AG04450 (cell line): ENCODE results near the gene PIM3. TPM values are rescaled to one million over a fixed set of nuclear protein-coding genes. Genes with fewer than 3 reads are reported as not detected.

Experiments used
- CTCF ChIA-PET: fragments of 300-600, 350-600 bp; formaldehyde crosslinking; extraction: SDS; loops from one replicate; lab custom pipeline; 2022; ENCODE audit warnings: antibody characterized with exemption, inconsistent platforms; lab: Charles Lee
- POLR2A ChIA-PET: fragments of 350-600 bp; formaldehyde crosslinking; extraction: SDS; loops from one replicate; lab custom pipeline; 2021; ENCODE audit warnings: antibody characterized with exemption, inconsistent platforms; lab: Yijun Ruan, JAX
- DNase-seq: peaks from one replicate; pipeline ENCODE4 v3.0.0-alpha.2; 2011; ENCODE audit warnings: low read depth, low spot score
- H3K27ac ChIP-seq: one replicate; pipeline ENCODE4 v1.5.1; 2012; ENCODE audit warnings: low read depth, low read length, control low read depth
- H3K27me3 ChIP-seq: one replicate; pipeline ENCODE4 v1.6.0; 2012; ENCODE audit warnings: low read length; ENCODE audit not compliant: control insufficient read depth, insufficient read depth
- H3K4me3 ChIP-seq: 2 replicates; pipeline ENCODE4 v1.5.1; 2011; ENCODE audit warnings: mild to moderate bottlenecking, low read depth, low read length, control low read depth
- H3K9me3 ChIP-seq: 2 replicates; pipeline ENCODE4 v1.5.1; 2012; ENCODE audit warnings: low read length; ENCODE audit not compliant: control insufficient read depth, insufficient read depth
- polyA plus RNA-seq: library from polyadenylated mRNA; depleted of rRNA; stranded (reverse); fragments of >200 nt; gene quantifications from 2 replicates; pipeline ENCODE4 v1.2.3, GENCODE V29; 2011
- TF ChIP-seq, protein P1 (sequence below): IDR thresholded peaks from 2 replicates; pipeline ENCODE4 v1.5.1; 2011; ENCODE audit warnings: low read depth, low read length, control low read depth, inconsistent platforms

PIM3 gene
- polyA plus RNA-seq, 1 experiment = 6.1 TPM

DNA sequence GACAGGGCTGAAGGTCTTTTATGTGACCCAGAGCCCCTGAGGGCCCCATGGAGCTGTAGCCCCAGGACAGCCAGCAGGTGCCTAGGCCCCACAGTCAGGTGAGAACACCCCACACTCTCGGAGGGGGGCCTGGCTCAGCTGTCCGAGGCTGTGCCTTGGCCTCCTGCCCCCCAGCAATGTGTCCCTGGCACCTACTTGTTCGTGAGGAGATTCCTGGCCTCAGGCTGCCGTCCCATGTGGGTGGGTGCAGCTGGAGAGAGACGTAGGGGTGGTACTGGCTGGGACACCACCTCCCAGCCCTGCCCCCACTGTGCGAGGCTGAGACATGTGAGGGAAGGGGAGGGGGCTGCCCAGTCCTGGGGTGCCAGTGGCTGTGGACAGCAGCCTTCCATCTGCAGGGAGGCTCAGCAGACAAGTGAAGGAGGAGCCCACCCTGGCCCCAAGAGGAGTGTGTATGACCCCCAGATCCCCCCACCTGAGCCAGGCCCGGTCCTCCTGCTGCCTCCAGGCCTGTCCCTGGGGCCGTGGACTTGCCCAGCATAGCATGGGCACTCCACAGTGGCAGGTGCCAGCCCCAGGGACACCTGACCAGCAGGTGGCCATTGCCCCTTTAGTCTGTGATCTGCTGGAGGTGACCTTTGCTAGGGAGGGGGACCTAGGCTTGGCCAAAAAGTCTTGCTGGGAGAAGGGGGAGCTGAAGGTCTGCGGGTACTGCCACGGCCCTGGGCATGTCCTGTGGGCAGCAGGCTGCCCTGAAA is 35.0 kb downstream of the PIM3 start:
- TF ChIP-seq, protein P1, sequence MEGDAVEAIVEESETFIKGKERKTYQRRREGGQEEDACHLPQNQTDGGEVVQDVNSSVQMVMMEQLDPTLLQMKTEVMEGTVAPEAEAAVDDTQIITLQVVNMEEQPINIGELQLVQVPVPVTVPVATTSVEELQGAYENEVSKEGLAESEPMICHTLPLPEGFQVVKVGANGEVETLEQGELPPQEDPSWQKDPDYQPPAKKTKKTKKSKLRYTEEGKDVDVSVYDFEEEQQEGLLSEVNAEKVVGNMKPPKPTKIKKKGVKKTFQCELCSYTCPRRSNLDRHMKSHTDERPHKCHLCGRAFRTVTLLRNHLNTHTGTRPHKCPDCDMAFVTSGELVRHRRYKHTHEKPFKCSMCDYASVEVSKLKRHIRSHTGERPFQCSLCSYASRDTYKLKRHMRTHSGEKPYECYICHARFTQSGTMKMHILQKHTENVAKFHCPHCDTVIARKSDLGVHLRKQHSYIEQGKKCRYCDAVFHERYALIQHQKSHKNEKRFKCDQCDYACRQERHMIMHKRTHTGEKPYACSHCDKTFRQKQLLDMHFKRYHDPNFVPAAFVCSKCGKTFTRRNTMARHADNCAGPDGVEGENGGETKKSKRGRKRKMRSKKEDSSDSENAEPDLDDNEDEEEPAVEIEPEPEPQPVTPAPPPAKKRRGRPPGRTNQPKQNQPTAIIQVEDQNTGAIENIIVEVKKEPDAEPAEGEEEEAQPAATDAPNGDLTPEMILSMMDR = no peak
- POLR2A ChIA-PET = interaction anchor here (0.6 kb wide), 1 partner anchor 23 kb away, joined by 3 read pairs; no protein-coding TSS in a partner anchor
- no peak overlapping the region for H3K27ac ChIP-seq
- no peak overlapping the region for H3K4me3 ChIP-seq
- CTCF ChIA-PET = interaction anchor here (0.6 to 1.9 kb wide), 2 partner anchors 16 to 35 kb away, joined by 3 to 6 read pairs; no protein-coding TSS in a partner anchor
- H3K27me3 ChIP-seq = peaks cover 15% of the 10 kb centered on the region
- no peak for DNase-seq
- H3K9me3 ChIP-seq = peaks cover 10% of the 10 kb centered on the region

DNA sequence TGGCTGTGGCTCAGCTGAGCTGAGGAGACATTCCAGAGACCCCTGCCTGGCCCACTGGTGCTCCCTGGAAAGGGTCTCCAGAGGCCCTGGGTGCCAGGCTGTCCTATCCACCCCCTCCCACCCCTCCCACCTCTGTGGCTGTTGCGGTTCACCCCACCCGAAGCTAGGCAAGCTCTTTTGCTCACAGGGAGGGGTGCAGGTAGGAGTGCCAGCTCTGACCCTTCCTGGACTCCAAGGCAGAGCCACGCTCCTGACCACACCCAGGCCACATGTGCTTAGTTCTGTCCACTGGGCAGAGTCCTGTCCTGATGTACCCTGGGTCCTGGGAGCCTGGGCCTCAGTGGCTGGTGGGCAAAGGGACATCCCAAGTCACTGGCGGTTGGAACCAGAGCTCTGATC is 35.5 kb downstream of the PIM3 start:
- TF ChIP-seq, protein P1 = no peak

DNA sequence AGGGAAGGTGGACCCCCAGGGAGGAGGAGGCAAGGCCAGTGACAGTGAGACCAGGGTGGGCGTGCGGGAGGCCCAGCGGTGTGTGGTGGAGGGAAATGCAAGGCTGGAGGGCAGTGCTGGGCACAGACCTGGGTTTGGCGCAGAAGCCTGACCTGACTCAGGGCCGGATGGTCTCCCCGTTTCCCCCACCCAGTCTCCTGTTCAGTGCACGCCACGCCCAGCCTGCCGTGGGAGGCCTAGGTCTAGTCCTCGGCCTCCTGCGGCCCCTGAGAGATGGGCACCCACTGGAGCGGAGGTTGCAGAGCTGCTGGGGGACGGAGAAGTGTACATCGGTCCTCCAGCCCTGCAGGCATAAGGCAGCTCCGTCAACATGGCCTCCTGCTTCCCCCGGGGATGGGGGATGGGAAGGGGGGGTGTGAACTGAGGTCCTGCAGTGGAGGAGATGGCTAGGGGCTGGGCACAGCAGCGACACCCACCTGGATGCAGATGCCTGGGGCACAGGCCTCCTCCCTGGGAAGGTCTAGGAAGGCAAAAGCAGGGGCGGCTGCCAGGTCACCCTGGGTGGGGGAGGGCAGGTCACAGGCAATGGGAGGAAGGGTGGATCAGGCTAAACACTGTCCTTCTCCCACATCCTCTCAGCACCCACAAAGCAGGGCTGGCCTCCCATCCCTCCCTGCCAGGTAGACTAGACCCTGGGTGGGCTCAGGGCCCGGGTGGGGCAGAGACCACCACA is 36.1 kb downstream of the PIM3 start:
- DNase-seq = no peak
- TF ChIP-seq, protein P1 = no peak
- H3K4me3 ChIP-seq = no peak overlapping the region
- peaks cover 3% of the 10 kb centered on the region; the same call in 1 of the 2 replicates for H3K9me3 ChIP-seq
- POLR2A ChIA-PET = interaction anchor here (0.6 kb wide), 1 partner anchor 22 kb away, joined by 3 read pairs; no protein-coding TSS in a partner anchor
- H3K27me3 ChIP-seq = peaks cover 11% of the 10 kb centered on the region
- CTCF ChIA-PET = no interaction called here
- no peak overlapping the region for H3K27ac ChIP-seq

More for the DNA sequence above, 35.5 kb downstream of the PIM3 start:
- no peak for DNase-seq
- Histone ChIP-seq H3K9me3 (peaks cover 4% of the 10 kb centered on the region), H3K27me3 (peaks cover 15% of the 10 kb centered on the region), H3K27ac (no peak overlapping the region), H3K4me3 (no peak overlapping the region)
- ChIA-PET CTCF (no interaction called here), POLR2A (interaction anchor here (0.6 kb wide), 1 partner anchor 23 kb away, joined by 3 read pairs; no protein-coding TSS in a partner anchor)

DNA sequence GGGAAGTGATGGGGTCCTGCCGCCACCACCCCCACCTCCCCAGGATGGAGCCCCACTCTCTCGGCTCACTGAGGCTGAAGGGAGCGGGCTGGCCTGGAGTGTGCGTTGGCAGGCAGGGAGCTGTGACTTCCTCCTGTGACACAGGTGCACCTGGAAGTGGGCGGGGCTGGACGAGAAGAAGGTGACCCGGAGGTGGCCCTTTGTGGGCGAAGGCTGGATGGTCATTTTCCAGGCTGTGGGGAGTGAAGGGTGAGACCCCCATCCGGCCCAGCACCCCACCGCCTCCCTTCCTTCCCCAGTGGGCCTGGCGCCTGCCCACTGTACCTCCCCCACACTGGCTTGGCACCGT is 36.7 kb downstream of the PIM3 start:
- DNase-seq = no peak
- H3K9me3 ChIP-seq = peaks cover 3% of the 10 kb centered on the region; the same call in 1 of the 2 replicates
- no peak overlapping the region for H3K4me3 ChIP-seq
- H3K27ac ChIP-seq = no peak overlapping the region
- TF ChIP-seq, protein P1 = no peak
- ChIA-PET POLR2A (no interaction called here), CTCF (no interaction called here)
- H3K27me3 ChIP-seq = peaks cover 11% of the 10 kb centered on the region
